Neuronal stem cell (in vitro differentiated cells): ENCODE results near the gene TRIP13.
"Not testable (repeated sequence)": the region's sequence is repeated elsewhere in the genome, so short reads cannot be mapped to it uniquely, and the experiment has no call there.

Experiments
- DNase-seq: peaks from one replicate; pipeline ENCODE4 v3.0.0-alpha.2; 2013; ENCODE audit warnings: low spot score
- H2AFZ ChIP-seq: one replicate; pipeline ENCODE4 v1.6.1; 2013; ENCODE audit warnings: mild to moderate bottlenecking, low read length, inconsistent platforms
- H2AK5ac ChIP-seq: 2 replicates; pipeline ENCODE4 v1.6.1; 2013; ENCODE audit warnings: low read depth, mild to moderate bottlenecking, inconsistent platforms, low read length, moderate library complexity, mixed read lengths
- H2BK120ac ChIP-seq: 2 replicates; pipeline ENCODE4 v1.6.1; 2013; ENCODE audit warnings: low read depth, mild to moderate bottlenecking, inconsistent platforms, low read length, moderate library complexity, mixed read lengths
- H2BK12ac ChIP-seq: one replicate; pipeline ENCODE4 v1.6.1; 2013; ENCODE audit warnings: low read length, inconsistent platforms
- H2BK15ac ChIP-seq: 2 replicates; pipeline ENCODE4 v1.6.1; 2013; ENCODE audit warnings: mild to moderate bottlenecking, low read length, inconsistent platforms, mixed read lengths
- H2BK5ac ChIP-seq: one replicate; pipeline ENCODE4 v1.6.1; 2013; ENCODE audit warnings: inconsistent platforms, mild to moderate bottlenecking, low read length, moderate library complexity
- H3K14ac ChIP-seq: one replicate; pipeline ENCODE4 v1.6.1; 2013; ENCODE audit warnings: low read length, inconsistent platforms
- H3K18ac ChIP-seq: 2 replicates; pipeline ENCODE4 v1.6.1; 2013; ENCODE audit warnings: low read length, inconsistent platforms
- H3K23ac ChIP-seq: 2 replicates; pipeline ENCODE4 v1.6.1; 2013; ENCODE audit warnings: low read depth, mild to moderate bottlenecking, mixed read lengths, low read length, inconsistent platforms; ENCODE audit not compliant: poor library complexity
- H3K27ac ChIP-seq: replicated peaks from 3 replicates; pipeline ENCODE4 v1.5.1; 2013; ENCODE audit warnings: low read length, inconsistent platforms
- H3K27me3 ChIP-seq, 3 experiments: 2 replicates each; pipeline ENCODE4 v1.6.1; 2013; ENCODE audit warnings: low read length in 3 of 3, mild to moderate bottlenecking in 2 of 3, inconsistent platforms in 1 of 3, low read depth in 1 of 3, mixed read lengths in 1 of 3, moderate library complexity in 1 of 3; ENCODE audit not compliant: control insufficient read depth in 3 of 3, insufficient read depth in 3 of 3
- H3K36me3 ChIP-seq, 2 donors: replicated peaks in 1 of 2; 2 replicates each; pipeline ENCODE4 v1.6.1; 2013; ENCODE audit warnings: low read length in 2 of 2; ENCODE audit not compliant: control insufficient read depth in 2 of 2, insufficient read depth in 2 of 2
- H3K4ac ChIP-seq: 2 replicates; pipeline ENCODE4 v1.6.1; 2013; ENCODE audit warnings: inconsistent platforms, mild to moderate bottlenecking, low read length, moderate library complexity
- H3K4me1 ChIP-seq, 2 donors: 1 replicate in 1 of 2; 2 replicates in 1 of 2; pipeline ENCODE4 v1.6.1; 2013; ENCODE audit warnings: low read length in 2 of 2, low read depth in 1 of 2; ENCODE audit not compliant: control insufficient read depth in 2 of 2, insufficient read depth in 1 of 2
- H3K4me2 ChIP-seq: one replicate; pipeline ENCODE4 v1.6.1; 2013; ENCODE audit warnings: mild to moderate bottlenecking, low read length, inconsistent platforms; ENCODE audit not compliant: insufficient read depth, poor library complexity, severe bottlenecking
- H3K4me3 ChIP-seq, 2 donors: 2 replicates each; pipeline ENCODE4 v1.5.1; 2013; ENCODE audit warnings: low read length in 2 of 2, mild to moderate bottlenecking in 2 of 2, inconsistent platforms in 1 of 2, moderate library complexity in 1 of 2
- H3K79me1 ChIP-seq: one replicate; pipeline ENCODE4 v1.6.1; 2013; ENCODE audit warnings: low read depth, mild to moderate bottlenecking, inconsistent platforms, low read length, moderate library complexity
- H3K9ac ChIP-seq: one replicate; pipeline ENCODE4 v1.6.1; 2013; ENCODE audit warnings: mild to moderate bottlenecking, low read depth, low read length, inconsistent platforms; ENCODE audit not compliant: poor library complexity
- H3K9me3 ChIP-seq, 2 donors: replicated peaks in 1 of 2; 2 replicates each; pipeline versions ENCODE3 to v1.6.1; 2013; ENCODE audit warnings: low read length in 2 of 2, mild to moderate bottlenecking in 2 of 2, inconsistent platforms in 1 of 2, low read depth in 1 of 2, mixed read lengths in 1 of 2, moderate library complexity in 1 of 2; ENCODE audit not compliant: control insufficient read depth in 2 of 2, insufficient read depth in 1 of 2
- H4K8ac ChIP-seq: one replicate; pipeline ENCODE4 v1.6.1; 2013; ENCODE audit warnings: low read depth, mild to moderate bottlenecking, inconsistent platforms, low read length, moderate library complexity
- H4K91ac ChIP-seq: one replicate; pipeline ENCODE4 v1.6.1; 2013; ENCODE audit warnings: low read length, low read depth, mild to moderate bottlenecking, inconsistent platforms; ENCODE audit not compliant: poor library complexity
- WGBS, 2 donors: extraction: QIAGEN DNeasy Blood & Tissue Kit; methylation state at CpG; one replicate each; pipeline ENCODE4 v1.1.7; 2013; ENCODE audit warnings: missing lambda C conversion rate in 2 of 2, mixed read lengths in 1 of 2; ENCODE audit not compliant: insufficient read length in 2 of 2, insufficient replicate concordance in 1 of 2; ENCODE audit errors: extremely low coverage in 2 of 2; 5-methylcytosine and 5-hydroxymethylcytosine counted together

The TRIP13 gene

DNA sequence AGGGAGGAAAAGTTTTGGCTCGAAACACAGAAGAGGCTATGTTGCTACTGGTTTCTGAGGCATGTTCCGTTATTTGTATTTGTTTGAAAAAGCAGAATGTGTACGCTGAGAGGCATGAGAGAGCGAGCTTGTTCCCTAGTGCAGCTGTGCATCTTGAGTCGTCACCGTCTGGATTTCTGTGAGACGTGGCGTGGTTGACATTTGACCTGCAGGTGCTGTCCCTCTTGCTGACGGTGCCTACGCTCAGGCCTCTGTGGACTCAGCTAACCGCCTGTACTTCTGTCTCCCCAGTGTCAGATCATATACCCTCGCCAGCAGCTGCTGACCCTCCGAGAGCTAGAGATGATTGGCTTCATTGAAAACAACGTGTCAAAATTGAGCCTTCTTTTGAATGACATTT, 21.5 kb downstream of the TRIP13 start:
- H4K8ac ChIP-seq: no peak overlapping the region
- no peak overlapping the region for H3K18ac ChIP-seq
- H3K4ac ChIP-seq: no peak overlapping the region
- no peak overlapping the region for H3K9ac ChIP-seq
- no peak overlapping the region for H2BK12ac ChIP-seq
- no peak overlapping the region for H4K91ac ChIP-seq
- H2AK5ac ChIP-seq: no peak overlapping the region
- H3K4me1 ChIP-seq: peaks cover 6 to 12% of the 10 kb centered on the region in 2 donors
- H3K4me3 ChIP-seq: no peak overlapping the region
- H3K9me3 ChIP-seq: peaks cover 0 to 4% of the 10 kb centered on the region in 2 donors
- peaks cover 4% of the 10 kb centered on the region for H3K79me1 ChIP-seq
- H3K14ac ChIP-seq: no peak overlapping the region
- H2BK5ac ChIP-seq: no peak overlapping the region
- H3K27ac ChIP-seq: no peak overlapping the region
- no peak overlapping the region for H2BK15ac ChIP-seq
- peaks cover 40 to 97% of the 10 kb centered on the region in 2 donors for H3K36me3 ChIP-seq
- H2BK120ac ChIP-seq: no peak overlapping the region
- no peak overlapping the region for H3K4me2 ChIP-seq
- H2AFZ ChIP-seq: no peak overlapping the region
- WGBS, 2 donors: no CpG with 5 or more reads among the region's 14 CpGs
- DNase-seq: no peak
- no peaks in the 10 kb centered on the region for H3K27me3 ChIP-seq
- H3K23ac ChIP-seq: no peak overlapping the region

DNA sequence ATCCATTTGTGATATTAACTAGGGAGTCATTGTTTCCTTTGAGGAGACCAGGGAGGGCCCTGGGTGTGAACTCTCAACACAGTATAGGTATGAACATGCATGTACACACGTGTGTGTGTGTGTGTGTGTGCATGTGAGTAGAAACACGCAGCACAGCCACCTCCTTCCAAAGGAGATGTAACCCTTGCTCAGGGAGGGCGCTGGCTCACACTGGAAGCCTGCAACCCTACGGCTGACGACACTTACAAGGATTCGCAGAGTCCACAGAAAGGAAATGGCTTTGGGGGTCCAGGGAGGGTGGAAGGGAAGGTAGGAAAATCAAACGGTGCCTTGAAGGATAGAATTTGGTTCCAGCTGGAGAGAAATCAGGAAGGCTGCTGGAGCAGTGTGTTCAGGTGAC, 21.9 kb downstream of the TRIP13 start:
- no peak overlapping the region for H4K91ac ChIP-seq
- peaks cover 4% of the 10 kb centered on the region for H3K79me1 ChIP-seq
- no peak overlapping the region for H4K8ac ChIP-seq
- peaks cover 0 to 4% of the 10 kb centered on the region in 2 donors for H3K9me3 ChIP-seq
- H3K18ac ChIP-seq: no peak overlapping the region
- no peak overlapping the region for H3K27ac ChIP-seq
- H2AK5ac ChIP-seq: no peak overlapping the region
- no peak for DNase-seq
- H3K23ac ChIP-seq: no peak overlapping the region
- no peak overlapping the region for H2AFZ ChIP-seq
- no peaks in the 10 kb centered on the region for H3K27me3 ChIP-seq
- H2BK12ac ChIP-seq: no peak overlapping the region
- H3K4me1 ChIP-seq: peaks cover 6 to 12% of the 10 kb centered on the region in 2 donors
- no peak overlapping the region for H2BK120ac ChIP-seq
- H3K14ac ChIP-seq: no peak overlapping the region
- no peak overlapping the region for H2BK5ac ChIP-seq
- H3K4me3 ChIP-seq: no peak overlapping the region
- no peak overlapping the region for H3K4me2 ChIP-seq
- H2BK15ac ChIP-seq: no peak overlapping the region
- WGBS, 2 donors: no CpG with 5 or more reads among the region's 7 CpGs
- H3K9ac ChIP-seq: no peak overlapping the region
- no peak overlapping the region for H3K4ac ChIP-seq
- H3K36me3 ChIP-seq: peaks cover 38 to 94% of the 10 kb centered on the region in 2 donors

DNA sequence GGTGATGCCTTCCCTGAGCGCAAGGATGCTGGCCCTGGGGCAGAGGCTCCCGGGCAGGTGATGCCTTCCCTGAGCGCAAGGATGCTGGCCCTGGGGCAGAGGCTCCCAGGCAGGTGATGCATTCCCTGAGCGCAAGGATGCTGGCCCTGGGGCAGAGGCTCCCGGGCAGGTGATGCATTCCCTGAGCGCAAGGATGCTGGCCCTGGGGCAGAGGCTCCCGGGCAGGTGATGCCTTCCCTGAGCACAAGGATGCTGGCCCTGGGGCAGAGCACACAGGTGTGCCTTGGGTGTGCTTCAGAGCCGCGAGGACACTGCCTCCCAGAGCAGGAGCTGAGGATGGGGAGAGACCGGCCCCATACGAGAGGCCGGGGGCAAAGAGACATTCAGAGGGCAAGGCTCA, 22.7 kb downstream of the TRIP13 start:
- H3K79me1 ChIP-seq, H2AK5ac ChIP-seq, H3K4ac ChIP-seq, H2BK12ac ChIP-seq, H4K8ac ChIP-seq, H3K9ac ChIP-seq, H2BK5ac ChIP-seq, H3K27ac ChIP-seq, H2BK15ac ChIP-seq, H3K4me3 ChIP-seq, H3K27me3 ChIP-seq, H3K23ac ChIP-seq, H4K91ac ChIP-seq, H3K18ac ChIP-seq, H2AFZ ChIP-seq, H3K9me3 ChIP-seq, DNase-seq, H2BK120ac ChIP-seq, H3K4me2 ChIP-seq, H3K14ac ChIP-seq: not testable (repeated sequence)
- Histone ChIP-seq H3K4me1 (peaks cover 6 to 12% of the 10 kb centered on the region in 2 donors), H3K36me3 (peaks cover 38 to 87% of the 10 kb centered on the region in 2 donors)
- WGBS, 2 donors: no CpG with 5 or more reads among the region's 12 CpGs

DNA sequence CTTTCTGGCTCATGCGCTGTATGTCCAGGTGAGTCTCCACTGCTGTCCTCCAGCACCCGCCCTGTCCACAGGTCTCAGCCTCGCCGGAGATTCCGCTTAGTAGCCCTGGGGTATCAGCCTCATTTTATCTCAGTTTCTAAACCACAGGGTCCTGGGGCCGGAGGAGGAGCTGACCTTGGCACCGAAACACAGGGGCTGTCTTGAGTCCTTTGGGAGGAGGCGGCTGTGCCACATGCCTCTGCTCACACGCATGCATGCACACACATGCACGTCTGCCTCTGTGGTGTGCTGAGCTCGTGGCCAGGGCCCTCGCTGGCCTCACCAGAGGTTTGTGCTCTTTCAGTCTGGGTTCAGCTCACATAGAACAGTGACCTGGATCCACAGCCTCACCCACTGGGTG, 23.3 kb downstream of the TRIP13 start:
- Histone ChIP-seq H3K18ac (no peak overlapping the region), H3K9ac (no peak overlapping the region), H2BK5ac (no peak overlapping the region), H3K4me1 (peaks cover 6 to 12% of the 10 kb centered on the region in 2 donors), H2AK5ac (no peak overlapping the region), H3K27me3 (no peaks in the 10 kb centered on the region), H3K79me1 (peaks cover 2% of the 10 kb centered on the region), H3K27ac (no peak overlapping the region), H2AFZ (no peak overlapping the region), H2BK120ac (no peak overlapping the region), H4K8ac (no peak overlapping the region), H3K14ac (no peak overlapping the region), H3K36me3 (peaks cover 35 to 81% of the 10 kb centered on the region in 2 donors), H3K4me3 (no peak overlapping the region), H2BK15ac (no peak overlapping the region), H3K4me2 (no peak overlapping the region), H2BK12ac (no peak overlapping the region), H3K23ac (no peak overlapping the region), H3K4ac (no peak overlapping the region), H4K91ac (no peak overlapping the region), H3K9me3 (peaks cover 0 to 4% of the 10 kb centered on the region in 2 donors)
- WGBS, 2 donors: no CpG with 5 or more reads among the region's 12 CpGs
- no peak for DNase-seq
